Lung (tissue), 16 donors: ENCODE results near the gene VCAM1. TPM values are rescaled to one million over a fixed set of nuclear protein-coding genes. Genes with fewer than 3 reads are reported as not detected.

Experiments used
- ATAC-seq: fragments of 200-7000 bp; cut with Tn5 transposase; one replicate; pipeline ENCODE4 v1.9.1; 2020; ENCODE audit warnings: moderate number of reproducible peaks; ENCODE audit not compliant: insufficient read depth, low FRiP score
- DNase-seq, 3 donors: peaks; one replicate each; pipeline ENCODE4 v3.0.0-alpha.2; 2013 to 2017
- H3K27ac ChIP-seq, 2 donors: one replicate each; pipeline ENCODE4 v1.5.1; 2013; ENCODE audit warnings: mild to moderate bottlenecking in 2 of 2, moderate library complexity in 2 of 2, control low read depth in 1 of 2, inconsistent platforms in 1 of 2, low read depth in 1 of 2, low read length in 1 of 2
- H3K27me3 ChIP-seq, 3 donors: one replicate each; pipeline ENCODE4 v1.5.1; 2013; ENCODE audit warnings: low read length in 2 of 3; ENCODE audit not compliant: control insufficient read depth in 3 of 3, insufficient read depth in 3 of 3
- H3K36me3 ChIP-seq, 4 donors: one replicate each; pipeline ENCODE4 v1.5.1; 2013; ENCODE audit warnings: low read length in 4 of 4, mild to moderate bottlenecking in 1 of 4, moderate library complexity in 1 of 4; ENCODE audit not compliant: control insufficient read depth in 4 of 4, insufficient read depth in 4 of 4
- H3K4me1 ChIP-seq, 5 donors: one replicate each; pipeline ENCODE4 v1.5.1; 2013; ENCODE audit warnings: low read length in 5 of 5, mild to moderate bottlenecking in 2 of 5, moderate library complexity in 1 of 5; ENCODE audit not compliant: control insufficient read depth in 5 of 5, insufficient read depth in 5 of 5
- H3K4me3 ChIP-seq: one replicate; pipeline ENCODE4 v1.5.1; 2013; ENCODE audit warnings: mild to moderate bottlenecking, control low read depth, moderate library complexity
- H3K9ac ChIP-seq, 2 donors: one replicate each; pipeline ENCODE4 v1.5.1; 2013; ENCODE audit warnings: low read length in 2 of 2, control low read depth in 1 of 2; ENCODE audit not compliant: insufficient read depth in 1 of 2
- H3K9me3 ChIP-seq, 4 donors: one replicate each; pipeline ENCODE4 v1.5.1; 2013; ENCODE audit warnings: low read length in 3 of 4, mild to moderate bottlenecking in 1 of 4, moderate library complexity in 1 of 4; ENCODE audit not compliant: control insufficient read depth in 4 of 4, insufficient read depth in 3 of 4
- WGBS, 2 donors: extraction: QIAGEN DNeasy Blood & Tissue Kit; methylation state at CpG; one replicate each; pipeline ENCODE4 v1.1.7; 2013; 5-methylcytosine and 5-hydroxymethylcytosine counted together
- long read RNA-seq, 5 donors: transcript quantifications; one replicate each; lab custom pipeline, GENCODE V29; 2026
- polyA plus RNA-seq, 2 donors: library from polyadenylated mRNA; stranded (reverse); fragments of 200-250 nt; gene quantifications; one replicate each; pipeline ENCODE4 v1.2.1, GENCODE V29; 2013
- total RNA-seq, 2 donors: library from RNA; depleted of rRNA in 1 of 2; stranded (reverse); fragments of >200 nt in 1 of 2; gene quantifications; one replicate each; pipeline ENCODE4 v1.2.1, GENCODE V29; 2014 to 2021
- TF ChIP-seq, protein P1 (sequence below): IDR thresholded peaks from 2 replicates; pipeline ENCODE4 v1.5.1; 2012; ENCODE audit warnings: mild to moderate bottlenecking; ENCODE audit errors: control extremely low read depth, extremely low read depth
- donor health status: control.
- donor health status: control.
- donor health status: Bipolar disorder and iron deficiency.
- donor health status: healthy.
- donor health status: DM: yes; HTN: yes; CAD: no.

The VCAM1 gene, protein sequence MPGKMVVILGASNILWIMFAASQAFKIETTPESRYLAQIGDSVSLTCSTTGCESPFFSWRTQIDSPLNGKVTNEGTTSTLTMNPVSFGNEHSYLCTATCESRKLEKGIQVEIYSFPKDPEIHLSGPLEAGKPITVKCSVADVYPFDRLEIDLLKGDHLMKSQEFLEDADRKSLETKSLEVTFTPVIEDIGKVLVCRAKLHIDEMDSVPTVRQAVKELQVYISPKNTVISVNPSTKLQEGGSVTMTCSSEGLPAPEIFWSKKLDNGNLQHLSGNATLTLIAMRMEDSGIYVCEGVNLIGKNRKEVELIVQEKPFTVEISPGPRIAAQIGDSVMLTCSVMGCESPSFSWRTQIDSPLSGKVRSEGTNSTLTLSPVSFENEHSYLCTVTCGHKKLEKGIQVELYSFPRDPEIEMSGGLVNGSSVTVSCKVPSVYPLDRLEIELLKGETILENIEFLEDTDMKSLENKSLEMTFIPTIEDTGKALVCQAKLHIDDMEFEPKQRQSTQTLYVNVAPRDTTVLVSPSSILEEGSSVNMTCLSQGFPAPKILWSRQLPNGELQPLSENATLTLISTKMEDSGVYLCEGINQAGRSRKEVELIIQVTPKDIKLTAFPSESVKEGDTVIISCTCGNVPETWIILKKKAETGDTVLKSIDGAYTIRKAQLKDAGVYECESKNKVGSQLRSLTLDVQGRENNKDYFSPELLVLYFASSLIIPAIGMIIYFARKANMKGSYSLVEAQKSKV
- total RNA-seq (10 to 100 TPM in 1 of 2 donors, 1 to 10 TPM in 1; 8.0 to 68.9 TPM), polyA plus RNA-seq (1 to 10 TPM; 7.6 to 7.9 TPM)
- long read RNA-seq, donor 1, transcript VCAM1-201 (9 exons, 3,083 nt): major isoform, 6 of 9 reads
- long read RNA-seq, donor 1, partial matches to known transcripts: 0 of 9 reads
- long read RNA-seq, donor 1, other reads (novel, unspliced or antisense): 0 of 9 reads
- long read RNA-seq, donor 2, transcript VCAM1-201 (9 exons, 3,083 nt): major isoform, 5 of 9 reads
- long read RNA-seq, donor 2, partial matches to known transcripts: 0 of 9 reads
- long read RNA-seq, donor 2, other reads (novel, unspliced or antisense): 0 of 9 reads
- long read RNA-seq, donor 3, partial matches to known transcripts: 0 of 3 reads
- long read RNA-seq, donor 3, other reads (novel, unspliced or antisense): 0 of 3 reads
- long read RNA-seq, donor 4, partial matches to known transcripts: 0 of 3 reads
- long read RNA-seq, donor 4, other reads (novel, unspliced or antisense): 0 of 3 reads
- long read RNA-seq, donor 5, transcript VCAM1-205 (1 exons, 3,865 nt): minor isoform, 9 of 30 reads
- long read RNA-seq, donor 5, transcript VCAM1-201 (9 exons, 3,083 nt): major isoform, 15 of 30 reads
- long read RNA-seq, donor 5, partial matches to known transcripts: 6 of 30 reads
- long read RNA-seq, donor 5, other reads (novel, unspliced or antisense): 0 of 30 reads

DNA sequence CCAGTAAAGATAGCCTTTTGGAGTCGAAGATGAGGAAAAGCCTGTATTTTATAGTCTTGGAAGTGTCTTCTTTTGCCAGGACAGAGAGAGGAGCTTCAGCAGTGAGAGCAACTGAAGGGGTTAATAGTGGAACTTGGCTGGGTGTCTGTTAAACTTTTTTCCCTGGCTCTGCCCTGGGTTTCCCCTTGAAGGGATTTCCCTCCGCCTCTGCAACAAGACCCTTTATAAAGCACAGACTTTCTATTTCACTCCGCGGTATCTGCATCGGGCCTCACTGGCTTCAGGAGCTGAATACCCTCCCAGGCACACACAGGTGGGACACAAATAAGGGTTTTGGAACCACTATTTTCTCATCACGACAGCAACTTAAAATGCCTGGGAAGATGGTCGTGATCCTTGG is at the start of gene VCAM1:
Gene VCAM1, plus strand, starts transcription at position 253 of the 400 bp plus-strand sequence. Its CDS starts 119 bp downstream, at position 372.
- DNase-seq (peak; percentile 74 to 91 (median 91)), ATAC-seq (no peak)
- WGBS, 2 donors: 42 to 74% methylated on average over 7 of the region's 7 CpGs
- Histone ChIP-seq H3K4me3 (no peak within 1 kb of the TSS), H3K36me3 (peaks cover 0 to 5% (median 1%) of the 10 kb centered on the region in 4 donors), H3K9ac (peak within 1 kb of the TSS; percentile 73 to 86), H3K4me1 (peaks cover 0 to 29% (median 4%) of the 10 kb centered on the region in 5 donors), H3K27ac (peak within 1 kb of the TSS in 1 of 2 donors; percentile 53), H3K9me3 (no peaks in the 10 kb centered on the region), H3K27me3 (no peaks in the 10 kb centered on the region)
- TF ChIP-seq, protein P1, sequence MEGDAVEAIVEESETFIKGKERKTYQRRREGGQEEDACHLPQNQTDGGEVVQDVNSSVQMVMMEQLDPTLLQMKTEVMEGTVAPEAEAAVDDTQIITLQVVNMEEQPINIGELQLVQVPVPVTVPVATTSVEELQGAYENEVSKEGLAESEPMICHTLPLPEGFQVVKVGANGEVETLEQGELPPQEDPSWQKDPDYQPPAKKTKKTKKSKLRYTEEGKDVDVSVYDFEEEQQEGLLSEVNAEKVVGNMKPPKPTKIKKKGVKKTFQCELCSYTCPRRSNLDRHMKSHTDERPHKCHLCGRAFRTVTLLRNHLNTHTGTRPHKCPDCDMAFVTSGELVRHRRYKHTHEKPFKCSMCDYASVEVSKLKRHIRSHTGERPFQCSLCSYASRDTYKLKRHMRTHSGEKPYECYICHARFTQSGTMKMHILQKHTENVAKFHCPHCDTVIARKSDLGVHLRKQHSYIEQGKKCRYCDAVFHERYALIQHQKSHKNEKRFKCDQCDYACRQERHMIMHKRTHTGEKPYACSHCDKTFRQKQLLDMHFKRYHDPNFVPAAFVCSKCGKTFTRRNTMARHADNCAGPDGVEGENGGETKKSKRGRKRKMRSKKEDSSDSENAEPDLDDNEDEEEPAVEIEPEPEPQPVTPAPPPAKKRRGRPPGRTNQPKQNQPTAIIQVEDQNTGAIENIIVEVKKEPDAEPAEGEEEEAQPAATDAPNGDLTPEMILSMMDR: no peak

DNA sequence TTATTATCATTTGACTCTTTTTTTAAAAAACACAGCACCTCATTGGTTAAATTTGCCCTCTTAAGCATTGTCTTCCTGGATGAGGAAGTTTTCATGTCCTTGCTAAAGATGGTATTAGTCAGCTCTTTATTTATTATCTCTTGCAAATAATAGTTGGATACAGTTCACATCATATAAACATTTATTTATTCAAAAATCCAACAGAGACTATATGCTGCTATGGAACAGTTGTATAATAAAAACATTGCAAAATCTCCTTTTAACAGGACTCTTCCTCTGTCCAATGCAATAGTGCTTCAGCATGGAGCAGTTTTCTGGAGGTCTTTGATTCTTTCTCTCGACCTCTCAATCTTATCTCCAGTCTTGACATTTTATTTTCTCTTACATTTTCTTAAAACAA is 49.5 kb upstream of the VCAM1 start:
- ATAC-seq (no peak), DNase-seq (peak in 2 of 3 donors; percentile 20 to 44)
- TF ChIP-seq, protein P1: no peak
- Histone ChIP-seq H3K36me3 (no peaks in the 10 kb centered on the region), H3K4me1 (peaks cover 0 to 4% (median 0%) of the 10 kb centered on the region in 5 donors), H3K9me3 (peaks cover 0 to 3% (median 0%) of the 10 kb centered on the region in 4 donors), H3K27me3 (no peaks in the 10 kb centered on the region), H3K9ac (no peak overlapping the region), H3K4me3 (no peak overlapping the region), H3K27ac (no peak overlapping the region)
- 66 to 81% methylated on average over 1 of the region's 1 CpG for WGBS, 2 donors

DNA sequence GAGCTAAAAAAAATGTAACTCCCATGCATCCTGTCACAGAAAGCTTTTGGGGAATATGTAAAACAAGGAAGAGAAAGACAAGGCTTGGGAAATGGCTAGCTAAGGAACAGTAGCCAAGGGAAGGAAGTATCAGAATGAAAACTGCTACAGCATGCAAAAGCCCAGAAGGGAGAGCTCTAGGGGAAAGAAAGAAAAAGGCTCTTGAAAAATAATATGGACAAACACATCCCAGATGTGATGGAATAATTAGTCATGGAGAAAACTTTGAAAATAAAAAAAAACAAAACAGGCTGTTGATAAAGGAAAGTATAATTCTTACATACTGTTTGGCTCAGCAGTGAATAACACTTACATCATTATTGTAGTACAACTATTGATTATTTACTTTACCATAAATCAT is 47.9 kb upstream of the VCAM1 start:
- Histone ChIP-seq H3K27ac (no peak overlapping the region), H3K36me3 (no peaks in the 10 kb centered on the region), H3K4me3 (no peak overlapping the region), H3K9ac (no peak overlapping the region), H3K27me3 (no peaks in the 10 kb centered on the region), H3K9me3 (peaks cover 0 to 3% (median 0%) of the 10 kb centered on the region in 4 donors), H3K4me1 (peaks cover 0 to 4% (median 0%) of the 10 kb centered on the region in 5 donors)
- no peak for DNase-seq
- ATAC-seq: no peak
- TF ChIP-seq, protein P1: no peak
